IPS-15b (cell line): ENCODE measurements around the gene ERC2.

Experiments
- H3K27me3 ChIP-seq: one replicate; pipeline ENCODE4 v1.6.1; 2013; ENCODE audit warnings: low read length; ENCODE audit not compliant: control insufficient read depth, insufficient read depth
- H3K36me3 ChIP-seq: one replicate; pipeline ENCODE4 v1.6.1; 2013; ENCODE audit warnings: low read length; ENCODE audit not compliant: control insufficient read depth, insufficient read depth
- H3K4me1 ChIP-seq: one replicate; pipeline ENCODE4 v1.6.1; 2013; ENCODE audit warnings: mild to moderate bottlenecking, low read length; ENCODE audit not compliant: control insufficient read depth, insufficient read depth
- H3K4me3 ChIP-seq: one replicate; pipeline ENCODE4 v1.5.1; 2013; ENCODE audit warnings: low read depth, low read length
- H3K9ac ChIP-seq: one replicate; pipeline ENCODE4 v1.6.1; 2013; ENCODE audit warnings: low read depth, mild to moderate bottlenecking, low read length
- H3K9me3 ChIP-seq: one replicate; pipeline ENCODE4 v1.6.1; 2013; ENCODE audit warnings: mild to moderate bottlenecking, low read length; ENCODE audit not compliant: control insufficient read depth, insufficient read depth

The ERC2 gene

GRCh38 chr3:55737186-55737585, 731.1 kb downstream of the ERC2 start:
- Histone ChIP-seq H3K9ac (no peak overlapping the region), H3K4me1 (no peaks in the 10 kb centered on the region), H3K9me3 (no peaks in the 10 kb centered on the region), H3K36me3 (no peaks in the 10 kb centered on the region), H3K4me3 (no peak overlapping the region), H3K27me3 (no peaks in the 10 kb centered on the region)

- Histone ChIP-seq H3K4me3 (no peak overlapping the region), H3K27me3 (no peaks in the 10 kb centered on the region), H3K36me3 (no peaks in the 10 kb centered on the region), H3K9ac (no peak overlapping the region), H3K4me1 (no peaks in the 10 kb centered on the region), H3K9me3 (no peaks in the 10 kb centered on the region)
Measured at GRCh38 chr3:55735976-55736375, 732.3 kb downstream of the ERC2 start.

GRCh38 chr3:55731741-55732140, 736.5 kb downstream of the ERC2 start:
- Histone ChIP-seq H3K4me3 (no peak overlapping the region), H3K9me3 (no peaks in the 10 kb centered on the region), H3K4me1 (no peaks in the 10 kb centered on the region), H3K36me3 (no peaks in the 10 kb centered on the region), H3K9ac (no peak overlapping the region), H3K27me3 (no peaks in the 10 kb centered on the region)

- Histone ChIP-seq H3K36me3 (no peaks in the 10 kb centered on the region), H3K27me3 (no peaks in the 10 kb centered on the region), H3K9ac (no peak overlapping the region), H3K9me3 (no peaks in the 10 kb centered on the region), H3K4me1 (no peaks in the 10 kb centered on the region), H3K4me3 (no peak overlapping the region)
Measured at GRCh38 chr3:55729546-55729945, 738.7 kb downstream of the ERC2 start.

GRCh38 chr3:55728461-55729100, 739.7 kb downstream of the ERC2 start:
- Histone ChIP-seq H3K27me3 (no peaks in the 10 kb centered on the region), H3K9ac (no peak overlapping the region), H3K36me3 (no peaks in the 10 kb centered on the region), H3K9me3 (no peaks in the 10 kb centered on the region), H3K4me1 (no peaks in the 10 kb centered on the region), H3K4me3 (no peak overlapping the region)

GRCh38 chr3:55726501-55726775, 741.8 kb downstream of the ERC2 start:
- no peaks in the 10 kb centered on the region for H3K9me3 ChIP-seq
- no peaks in the 10 kb centered on the region for H3K36me3 ChIP-seq
- no peak overlapping the region for H3K9ac ChIP-seq
- H3K4me1 ChIP-seq, result no peaks in the 10 kb centered on the region
- H3K4me3 ChIP-seq, result no peak overlapping the region
- H3K27me3 ChIP-seq, result no peaks in the 10 kb centered on the region

GRCh38 chr3:55725681-55726500, 742.4 kb downstream of the ERC2 start:
- Histone ChIP-seq H3K9me3 (no peaks in the 10 kb centered on the region), H3K36me3 (no peaks in the 10 kb centered on the region), H3K27me3 (no peaks in the 10 kb centered on the region), H3K4me3 (no peak overlapping the region), H3K4me1 (no peaks in the 10 kb centered on the region), H3K9ac (no peak overlapping the region)

GRCh38 chr3:55724821-55725220, 743.4 kb downstream of the ERC2 start:
- H3K36me3 ChIP-seq, result no peaks in the 10 kb centered on the region
- H3K4me1 ChIP-seq, result no peaks in the 10 kb centered on the region
- no peaks in the 10 kb centered on the region for H3K27me3 ChIP-seq
- H3K4me3 ChIP-seq, result no peak overlapping the region
- H3K9ac ChIP-seq, result no peak overlapping the region
- H3K9me3 ChIP-seq, result no peaks in the 10 kb centered on the region

GRCh38 chr3:55724407-55724784, 743.9 kb downstream of the ERC2 start:
- H3K4me3 ChIP-seq, result no peak overlapping the region
- no peaks in the 10 kb centered on the region for H3K4me1 ChIP-seq
- no peaks in the 10 kb centered on the region for H3K36me3 ChIP-seq
- no peak overlapping the region for H3K9ac ChIP-seq
- H3K27me3 ChIP-seq, result no peaks in the 10 kb centered on the region
- H3K9me3 ChIP-seq, result no peaks in the 10 kb centered on the region

GRCh38 chr3:55723653-55724406, 744.4 kb downstream of the ERC2 start:
- Histone ChIP-seq H3K4me3 (no peak overlapping the region), H3K36me3 (no peaks in the 10 kb centered on the region), H3K27me3 (no peaks in the 10 kb centered on the region), H3K4me1 (no peaks in the 10 kb centered on the region), H3K9ac (no peak overlapping the region), H3K9me3 (no peaks in the 10 kb centered on the region)

GRCh38 chr3:55721716-55722484, 746.4 kb downstream of the ERC2 start:
- Histone ChIP-seq H3K36me3 (no peaks in the 10 kb centered on the region), H3K27me3 (no peaks in the 10 kb centered on the region), H3K9ac (no peak overlapping the region), H3K9me3 (no peaks in the 10 kb centered on the region), H3K4me3 (no peak overlapping the region), H3K4me1 (no peaks in the 10 kb centered on the region)
